Tracheal epithelial cell (primary cell): ENCODE measurements around the gene MAP10. TPM values are rescaled to one million over a fixed set of nuclear protein-coding genes. Genes with fewer than 3 reads are reported as not detected.

Source experiments
- total RNA-seq: library from RNA; depleted of rRNA; stranded (reverse); fragments of >200 nt; gene quantifications from 2 replicates; pipeline ENCODE4 v1.2.1, GENCODE V29; 2014

The MAP10 gene
- total RNA-seq: 0.96 and 1.1 TPM in 2 replicates

GRCh38 chr1:232805269-232806185 lies at the start of gene MAP10:
MAP10 (plus strand) TSS chr1:232805416; CDS start chr1:232805450, 34 bp downstream.

Other genes with a start within 250 kb of the MAP10 start
- 17.9 and 18.1 TPM in 2 replicates for gene SIPA1L2, start 175.3 kb upstream of the MAP10 start, total RNA-seq
- 22.7 and 23.4 TPM in 2 replicates for gene NTPCR, start 145.2 kb downstream of the MAP10 start, total RNA-seq